Measurements from ENCODE around the gene TBC1D4.

- no peak for TF ChIP-seq POLR2AphosphoS5 (IDR thresholded peaks at IDR 0.05; ENCODE audit: low read depth, low read length)
- no peak for TF ChIP-seq CTCF (IDR thresholded peaks at IDR 0.05)
Measured at GRCh38 chr13:75365724-75366173, 116.2 kb downstream of the TBC1D4 start.

Data from Panc1 (cell line).